ENCODE results near the gene FGD6. TPM values are rescaled to one million over a fixed set of nuclear protein-coding genes. Genes with fewer than 3 reads are reported as not detected.
A peak's percentile ranks its signal among the peaks of the same experiment; 100 is the strongest.

FGD6 gene
- total RNA-seq, 1 experiment from 2014 or later, result 28.3 TPM

DNA sequence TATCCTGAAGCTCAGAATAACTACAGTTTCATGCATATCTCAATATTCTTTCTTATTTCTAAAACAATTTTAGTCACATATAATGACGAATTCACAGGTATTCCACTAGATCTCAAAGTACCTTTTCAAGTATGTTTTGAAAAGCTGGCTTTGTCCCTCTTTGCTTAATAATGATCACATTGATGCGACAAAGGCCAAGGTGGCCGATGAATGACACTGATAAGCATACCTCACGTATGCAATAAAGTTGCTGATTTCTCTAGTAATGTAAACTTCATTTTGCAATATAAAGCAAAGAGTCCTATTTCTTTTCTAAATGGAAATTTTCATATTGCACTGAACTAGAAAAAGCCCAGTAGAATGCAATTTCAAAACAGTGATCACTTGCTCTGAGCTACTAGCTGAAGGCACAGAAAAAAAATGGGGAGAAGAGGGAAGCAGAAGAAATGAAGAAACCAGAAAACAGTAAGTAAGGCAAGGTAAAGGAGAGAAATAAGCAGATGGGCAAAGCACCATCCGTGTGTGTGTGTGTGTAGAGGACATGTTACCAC, 29.3 kb downstream of the FGD6 start:
- intact Hi-C loops (cut with micrococcal nuclease; ENCODE audit: unreplicated experiment), result no loop called here
- no TSS peak for BruUV-seq (replicated peaks)
- Histone ChIP-seq H3K9me3 (ENCODE audit: control insufficient read depth, insufficient read depth, low read depth, low read length) (no peaks in the 10 kb centered on the region), H3K4me3 (ENCODE audit: low read depth in 2 of 2, low read length in 2 of 2) (no peak overlapping the region), H3K36me3 (ENCODE audit: control insufficient read depth, insufficient read depth, low read length) (no peaks in the 10 kb centered on the region), H3K27ac (ENCODE audit: low read length) (peak overlapping the region; percentile 64), H3K4me1 (ENCODE audit: control insufficient read depth, insufficient read depth, low read length) (peaks cover 18% of the 10 kb centered on the region), H3K27me3 (ENCODE audit: control insufficient read depth, insufficient read depth, low read length) (no peaks in the 10 kb centered on the region)
- POLR2A ChIA-PET, result interaction anchor here (0.6 to 0.7 kb wide), 2 partner anchors 14 to 106 kb away, joined by 4 to 6 read pairs; no protein-coding TSS in a partner anchor
- TF ChIP-seq, protein P1, sequence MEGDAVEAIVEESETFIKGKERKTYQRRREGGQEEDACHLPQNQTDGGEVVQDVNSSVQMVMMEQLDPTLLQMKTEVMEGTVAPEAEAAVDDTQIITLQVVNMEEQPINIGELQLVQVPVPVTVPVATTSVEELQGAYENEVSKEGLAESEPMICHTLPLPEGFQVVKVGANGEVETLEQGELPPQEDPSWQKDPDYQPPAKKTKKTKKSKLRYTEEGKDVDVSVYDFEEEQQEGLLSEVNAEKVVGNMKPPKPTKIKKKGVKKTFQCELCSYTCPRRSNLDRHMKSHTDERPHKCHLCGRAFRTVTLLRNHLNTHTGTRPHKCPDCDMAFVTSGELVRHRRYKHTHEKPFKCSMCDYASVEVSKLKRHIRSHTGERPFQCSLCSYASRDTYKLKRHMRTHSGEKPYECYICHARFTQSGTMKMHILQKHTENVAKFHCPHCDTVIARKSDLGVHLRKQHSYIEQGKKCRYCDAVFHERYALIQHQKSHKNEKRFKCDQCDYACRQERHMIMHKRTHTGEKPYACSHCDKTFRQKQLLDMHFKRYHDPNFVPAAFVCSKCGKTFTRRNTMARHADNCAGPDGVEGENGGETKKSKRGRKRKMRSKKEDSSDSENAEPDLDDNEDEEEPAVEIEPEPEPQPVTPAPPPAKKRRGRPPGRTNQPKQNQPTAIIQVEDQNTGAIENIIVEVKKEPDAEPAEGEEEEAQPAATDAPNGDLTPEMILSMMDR (IDR thresholded peaks at IDR 0.05), result no peak
- TF ChIP-seq POLR2AphosphoS5 (IDR thresholded peaks at IDR 0.05; ENCODE audit: low read depth, low read length), result no peak
- TF ChIP-seq, protein P2, sequence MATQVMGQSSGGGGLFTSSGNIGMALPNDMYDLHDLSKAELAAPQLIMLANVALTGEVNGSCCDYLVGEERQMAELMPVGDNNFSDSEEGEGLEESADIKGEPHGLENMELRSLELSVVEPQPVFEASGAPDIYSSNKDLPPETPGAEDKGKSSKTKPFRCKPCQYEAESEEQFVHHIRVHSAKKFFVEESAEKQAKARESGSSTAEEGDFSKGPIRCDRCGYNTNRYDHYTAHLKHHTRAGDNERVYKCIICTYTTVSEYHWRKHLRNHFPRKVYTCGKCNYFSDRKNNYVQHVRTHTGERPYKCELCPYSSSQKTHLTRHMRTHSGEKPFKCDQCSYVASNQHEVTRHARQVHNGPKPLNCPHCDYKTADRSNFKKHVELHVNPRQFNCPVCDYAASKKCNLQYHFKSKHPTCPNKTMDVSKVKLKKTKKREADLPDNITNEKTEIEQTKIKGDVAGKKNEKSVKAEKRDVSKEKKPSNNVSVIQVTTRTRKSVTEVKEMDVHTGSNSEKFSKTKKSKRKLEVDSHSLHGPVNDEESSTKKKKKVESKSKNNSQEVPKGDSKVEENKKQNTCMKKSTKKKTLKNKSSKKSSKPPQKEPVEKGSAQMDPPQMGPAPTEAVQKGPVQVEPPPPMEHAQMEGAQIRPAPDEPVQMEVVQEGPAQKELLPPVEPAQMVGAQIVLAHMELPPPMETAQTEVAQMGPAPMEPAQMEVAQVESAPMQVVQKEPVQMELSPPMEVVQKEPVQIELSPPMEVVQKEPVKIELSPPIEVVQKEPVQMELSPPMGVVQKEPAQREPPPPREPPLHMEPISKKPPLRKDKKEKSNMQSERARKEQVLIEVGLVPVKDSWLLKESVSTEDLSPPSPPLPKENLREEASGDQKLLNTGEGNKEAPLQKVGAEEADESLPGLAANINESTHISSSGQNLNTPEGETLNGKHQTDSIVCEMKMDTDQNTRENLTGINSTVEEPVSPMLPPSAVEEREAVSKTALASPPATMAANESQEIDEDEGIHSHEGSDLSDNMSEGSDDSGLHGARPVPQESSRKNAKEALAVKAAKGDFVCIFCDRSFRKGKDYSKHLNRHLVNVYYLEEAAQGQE (IDR thresholded peaks at IDR 0.05; ENCODE audit: insufficient read depth in 1 of 2, low read depth in 2 of 2, low read length in 1 of 2), result no peak
- no peak for TF ChIP-seq TCF7L2 (IDR thresholded peaks at IDR 0.05; ENCODE audit: low read depth, low read length)
- TF ChIP-seq SIN3A (IDR thresholded peaks at IDR 0.05; ENCODE audit: borderline replicate concordance, insufficient read depth, low read depth, low read length), result no peak
- in situ Hi-C loops (cut with HindIII; ENCODE audit: low pct_unique_long_range_greater_than_20kb, low sequenced_read_pairs), result no loop called here
- no peak for ATAC-seq
- no peak for DNase-seq (ENCODE audit: low read depth, low spot score)
- CTCF ChIA-PET, result interaction anchor here (0.6 kb wide), 1 partner anchor 85 kb away, joined by 3 read pairs; no protein-coding TSS in a partner anchor

DNA sequence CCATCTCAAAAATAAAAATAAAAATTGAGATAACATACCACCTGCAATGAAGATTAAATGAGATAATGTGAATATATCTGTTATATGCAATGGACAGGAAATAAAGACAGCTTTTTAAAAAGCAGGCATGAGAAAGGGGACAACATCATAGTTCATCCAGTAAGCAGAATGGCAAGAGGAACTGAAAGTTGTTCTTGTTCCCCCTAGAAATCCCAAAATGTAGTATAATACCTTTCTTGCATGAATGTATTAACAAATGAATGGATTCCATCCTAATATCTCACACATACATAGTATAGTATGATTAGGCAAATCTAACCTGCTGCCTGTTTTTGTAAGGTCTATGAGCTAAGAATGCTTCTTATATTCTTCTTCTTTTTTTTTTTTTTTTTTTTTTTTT, 31.4 kb downstream of the FGD6 start:
- BruUV-seq (replicated peaks), result no TSS peak
- CTCF ChIA-PET, result interaction anchor here (0.6 kb wide), 1 partner anchor 16 kb away, joined by 5 read pairs; no protein-coding TSS in a partner anchor
- POLR2A ChIA-PET, result no interaction called here
- Histone ChIP-seq H3K36me3 (ENCODE audit: control insufficient read depth, insufficient read depth, low read length) (no peaks in the 10 kb centered on the region), H3K9me3 (ENCODE audit: control insufficient read depth, insufficient read depth, low read depth, low read length) (no peaks in the 10 kb centered on the region), H3K27me3 (ENCODE audit: control insufficient read depth, insufficient read depth, low read length) (no peaks in the 10 kb centered on the region), H3K4me3 (ENCODE audit: low read depth in 2 of 2, low read length in 2 of 2) (no peak overlapping the region), H3K4me1 (ENCODE audit: control insufficient read depth, insufficient read depth, low read length) (peaks cover 18% of the 10 kb centered on the region), H3K27ac (ENCODE audit: low read length) (no peak overlapping the region)
- ATAC-seq (no peak), DNase-seq (ENCODE audit: low read depth, low spot score) (no peak)
- in situ Hi-C loops (cut with HindIII; ENCODE audit: low pct_unique_long_range_greater_than_20kb, low sequenced_read_pairs), result no loop called here
- intact Hi-C loops (cut with micrococcal nuclease; ENCODE audit: unreplicated experiment), result no loop called here
- TF ChIP-seq, protein P1 (IDR thresholded peaks at IDR 0.05), result no peak
- TF ChIP-seq, protein P2 (IDR thresholded peaks at IDR 0.05; ENCODE audit: insufficient read depth in 1 of 2, low read depth in 2 of 2, low read length in 1 of 2), result no peak
- no peak for TF ChIP-seq TCF7L2 (IDR thresholded peaks at IDR 0.05; ENCODE audit: low read depth, low read length)

Data from Panc1 (cell line).